HPDE6-E6E7 (cell line): ENCODE results near the gene VTCN1.
A peak's percentile ranks its signal among the peaks of the same experiment; 100 is the strongest.
"Not testable (repeated sequence)": the region's sequence is repeated elsewhere in the genome, so short reads cannot be mapped to it uniquely, and the experiment has no call there.

Source experiments
- DNase-seq: peaks from one replicate; pipeline ENCODE4 v3.0.0; 2011; ENCODE audit warnings: missing footprints; ENCODE audit errors: extremely low spot score

Gene VTCN1

DNA sequence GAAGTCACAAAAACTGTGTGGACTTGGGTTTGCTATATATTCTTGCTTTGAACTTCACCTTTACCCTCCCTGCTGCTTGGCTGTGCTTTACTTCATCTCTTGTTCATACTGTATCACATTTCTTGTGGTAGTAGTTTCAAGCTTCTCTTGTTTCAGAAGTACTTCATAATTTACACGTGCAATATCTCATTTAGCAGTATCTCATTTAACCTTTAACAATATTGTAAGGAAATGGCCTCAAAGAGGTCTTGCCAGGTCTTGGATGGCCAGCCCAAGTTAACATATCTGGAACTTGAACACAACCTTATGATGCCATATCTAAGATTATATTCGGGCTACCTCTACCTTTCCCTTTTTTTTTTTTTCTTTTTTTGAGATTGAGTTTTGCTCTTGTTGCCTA is 87.5 kb downstream of the VTCN1 start:
- no peak for DNase-seq

DNA sequence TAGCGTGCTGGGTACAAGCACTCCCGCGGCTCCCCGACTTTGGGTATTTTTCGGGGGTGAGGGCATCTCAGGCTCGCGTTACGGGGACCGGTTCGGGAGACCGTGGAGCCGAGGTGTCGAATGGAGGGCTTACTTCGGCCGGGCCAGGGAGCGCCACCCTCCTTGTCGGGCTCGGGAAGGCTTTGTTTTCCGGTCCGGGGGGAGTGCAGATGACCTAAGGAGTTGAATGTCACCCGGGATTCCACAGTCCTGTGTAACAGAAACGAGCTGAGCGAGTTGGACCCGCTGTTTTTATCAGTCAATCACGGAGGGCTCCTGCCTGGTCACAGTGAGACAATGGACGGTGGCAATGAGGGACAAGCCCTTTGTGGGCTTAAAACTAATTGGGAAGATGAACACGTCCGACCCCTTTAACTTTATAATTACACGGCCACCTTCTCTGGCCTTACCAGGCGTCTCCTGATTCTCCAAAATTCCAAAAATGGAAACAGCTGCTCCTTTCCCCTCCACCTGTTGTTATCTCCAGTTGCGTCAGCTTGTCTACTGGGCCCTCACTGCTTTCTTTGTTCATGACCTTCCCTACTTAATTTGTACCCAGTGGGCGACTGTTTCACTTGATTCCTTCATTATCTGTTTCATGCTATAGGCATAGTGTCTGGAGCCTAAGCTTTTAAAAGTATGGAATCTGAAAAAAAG is 88.2 kb downstream of the VTCN1 start:
- DNase-seq: no peak

GRCh38 chr1:117121589-117122329 is 89.0 kb downstream of the VTCN1 start, which contains the start of gene TRIM45:
TSS of gene TRIM45 (minus strand) at chr1:117121749. CDS start at chr1:117121201, 548 bp downstream.
- DNase-seq: peak; percentile 95

- no peak for DNase-seq
Measured at GRCh38 chr1:117120774-117121588, 89.7 kb downstream of the VTCN1 start.

- not testable (repeated sequence) for DNase-seq
Measured at GRCh38 chr1:117119144-117119543, 91.6 kb downstream of the VTCN1 start.

DNA sequence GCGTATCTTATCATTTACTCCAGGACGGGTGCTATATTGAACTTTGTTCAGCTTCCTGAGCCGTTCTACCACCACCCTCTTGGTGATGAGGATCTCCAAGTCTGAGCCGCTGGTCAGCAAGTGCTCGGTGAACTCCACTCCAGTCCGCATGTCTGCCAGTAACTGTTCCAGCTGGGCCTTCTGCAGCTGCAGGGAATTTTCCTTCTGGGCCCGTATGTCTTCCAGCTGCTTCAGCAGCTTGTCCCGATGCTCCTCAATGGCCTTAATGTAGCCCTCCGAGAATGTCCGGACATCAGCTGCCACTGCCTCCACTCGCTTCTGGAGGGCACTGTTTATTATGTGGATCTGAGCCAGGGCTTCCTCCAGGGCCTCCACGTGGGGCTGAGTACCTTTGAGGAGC is 92.6 kb downstream of the VTCN1 start:
- DNase-seq: no peak

DNA sequence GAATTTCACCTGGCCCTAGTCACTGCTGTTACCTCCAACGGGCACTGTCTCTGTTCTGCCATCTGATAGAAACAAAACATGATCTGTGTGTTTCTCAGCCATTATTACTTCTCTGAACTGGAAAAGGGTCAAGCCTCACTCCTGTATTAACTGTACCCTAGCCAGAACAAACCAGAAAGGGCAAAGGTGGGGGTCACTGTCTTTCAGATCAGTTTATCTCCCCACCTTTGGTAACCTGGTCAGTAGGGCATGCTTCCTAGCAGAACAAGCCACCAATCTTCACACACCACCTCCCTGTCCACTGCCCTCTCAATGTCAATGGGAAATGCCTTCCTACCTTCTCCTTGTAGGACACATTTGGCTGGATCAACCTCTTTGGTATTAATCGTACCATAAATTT is 93.0 kb downstream of the VTCN1 start:
- no peak for DNase-seq

DNA sequence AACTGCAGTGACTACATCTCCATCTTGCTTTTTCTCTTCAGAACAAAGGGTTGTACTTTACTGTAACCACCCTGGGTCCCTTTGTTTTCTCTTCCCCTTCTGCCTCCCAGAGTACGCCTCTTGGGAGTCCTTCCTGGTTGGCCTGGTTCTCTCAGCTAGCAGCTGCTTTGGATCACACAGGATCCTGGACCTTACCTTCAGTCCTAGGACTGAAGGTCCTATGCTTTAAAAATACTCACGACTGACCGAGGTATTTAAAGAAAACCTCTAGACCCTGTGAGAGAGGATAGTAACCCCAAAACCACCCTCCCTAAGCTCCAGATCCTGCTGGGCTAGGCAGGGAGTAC is 94.0 kb downstream of the VTCN1 start:
- DNase-seq: no peak

DNA sequence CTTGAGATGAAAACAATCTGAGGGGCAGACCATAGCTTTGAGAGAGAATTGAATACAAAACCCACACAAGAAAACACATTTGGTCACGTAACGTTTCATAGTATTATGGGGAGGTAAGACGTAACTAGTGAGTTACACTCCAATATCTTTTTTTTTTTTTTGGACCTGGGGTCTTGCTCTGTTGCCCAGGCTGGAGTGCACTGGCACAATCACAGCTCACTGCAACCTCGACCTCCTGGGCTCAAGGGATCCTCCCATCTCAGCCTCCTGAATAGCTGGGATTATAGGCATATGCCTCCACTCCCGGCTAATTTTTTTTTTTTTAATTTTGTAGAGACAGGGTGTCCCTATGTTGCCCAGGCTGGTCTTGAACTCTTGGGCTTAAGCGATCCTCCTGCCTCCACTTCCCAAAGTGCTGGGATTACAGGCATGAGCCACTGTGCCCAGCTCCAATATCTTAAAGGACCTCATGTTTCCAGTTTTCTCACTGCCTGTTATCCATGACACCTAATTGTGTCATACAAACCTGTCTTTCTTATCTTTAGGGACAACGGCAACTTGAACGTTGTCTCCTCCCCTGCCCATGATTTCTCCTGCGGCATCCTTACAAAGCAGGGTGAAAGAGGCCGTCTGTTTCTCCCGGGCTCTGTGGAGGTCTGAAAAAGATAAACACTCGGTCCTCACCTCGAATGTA is 94.5 kb downstream of the VTCN1 start:
- no peak for DNase-seq

- no peak for DNase-seq
Measured at GRCh38 chr1:117114877-117115276, 95.8 kb downstream of the VTCN1 start.

DNA sequence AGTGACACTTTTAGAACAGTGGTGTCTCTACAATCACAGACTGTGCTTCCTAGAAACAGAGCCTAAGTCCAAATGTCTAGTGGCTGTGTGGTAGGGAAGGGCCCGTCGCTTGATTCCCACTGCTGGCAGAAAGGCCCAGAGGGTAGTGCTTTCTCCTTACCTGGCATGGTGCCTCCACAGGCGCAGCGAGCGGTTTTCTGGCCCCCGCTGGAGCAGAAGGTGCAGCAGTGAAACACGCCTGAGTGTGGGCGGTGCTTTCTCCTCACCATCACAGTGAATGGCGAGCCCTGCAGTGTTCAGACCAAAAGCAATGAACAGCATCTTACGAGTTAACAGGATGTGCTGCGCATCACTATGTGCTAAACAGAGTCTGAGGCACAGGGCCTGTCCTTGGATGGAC is 97.5 kb downstream of the VTCN1 start:
- DNase-seq: no peak

GRCh38 chr1:117112047-117112717 is 98.5 kb downstream of the VTCN1 start:
- DNase-seq: no peak

DNA sequence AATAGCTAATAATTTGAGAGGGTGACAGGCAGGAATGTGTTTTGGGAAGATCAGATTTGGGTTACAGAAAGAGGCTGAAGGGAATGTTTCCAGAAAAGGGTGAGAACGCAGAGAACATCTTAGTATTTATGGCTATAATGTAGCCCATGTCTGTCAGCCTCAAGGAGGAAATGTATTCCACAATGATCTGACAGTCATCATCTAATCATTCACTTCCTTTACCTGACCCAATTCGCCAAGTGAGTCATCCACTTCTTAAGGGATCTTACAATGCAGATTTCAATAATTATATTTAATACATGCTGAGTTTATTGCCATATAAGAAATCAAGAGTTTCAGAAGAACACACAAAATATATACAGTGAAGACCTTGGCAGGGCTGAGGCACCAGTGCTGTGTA is 100.0 kb downstream of the VTCN1 start:
- DNase-seq: peak; percentile 79

- no peak for DNase-seq
Measured at GRCh38 chr1:117107364-117107763, 103.4 kb downstream of the VTCN1 start.

GRCh38 chr1:117106478-117106877 is 104.2 kb downstream of the VTCN1 start:
- no peak for DNase-seq

DNA sequence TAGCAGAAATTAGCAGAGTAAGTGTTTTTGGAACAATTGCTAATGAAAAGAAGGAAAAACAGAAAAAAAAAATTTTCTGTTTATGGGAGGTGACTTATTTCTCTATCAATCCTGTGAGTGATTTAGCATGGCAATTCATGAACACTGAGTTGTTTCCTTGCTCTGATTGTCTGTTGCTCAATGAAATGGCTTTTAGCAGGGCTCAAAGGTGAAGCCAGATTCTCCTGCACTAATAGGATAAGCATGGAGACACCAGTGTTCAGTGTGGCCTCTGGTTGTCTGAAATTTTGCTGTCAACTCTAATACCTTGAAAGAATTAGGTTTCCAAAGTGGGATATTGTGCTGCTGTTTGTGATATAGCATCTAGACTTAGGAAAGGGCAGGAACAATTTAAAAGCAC is 105.0 kb downstream of the VTCN1 start:
- DNase-seq: no peak

DNA sequence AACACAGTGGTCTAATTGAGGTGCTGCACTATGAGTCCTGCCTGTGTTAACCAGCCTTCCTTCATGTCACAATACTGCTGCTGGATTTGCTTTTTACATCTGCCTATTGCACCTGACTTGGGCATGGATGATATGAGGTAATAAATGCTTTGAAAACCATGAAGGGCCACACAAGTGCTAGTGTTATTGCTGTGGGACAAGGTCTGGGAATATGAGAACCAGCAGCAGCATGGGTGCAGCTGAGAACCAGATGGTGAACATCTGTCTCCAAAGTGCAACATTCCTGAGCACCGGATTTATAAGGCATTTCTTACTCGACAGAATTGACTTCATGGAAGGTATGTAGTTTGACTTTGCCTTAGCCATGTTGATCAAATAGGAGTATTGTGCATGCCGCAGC is 105.7 kb downstream of the VTCN1 start:
- no peak for DNase-seq

DNA sequence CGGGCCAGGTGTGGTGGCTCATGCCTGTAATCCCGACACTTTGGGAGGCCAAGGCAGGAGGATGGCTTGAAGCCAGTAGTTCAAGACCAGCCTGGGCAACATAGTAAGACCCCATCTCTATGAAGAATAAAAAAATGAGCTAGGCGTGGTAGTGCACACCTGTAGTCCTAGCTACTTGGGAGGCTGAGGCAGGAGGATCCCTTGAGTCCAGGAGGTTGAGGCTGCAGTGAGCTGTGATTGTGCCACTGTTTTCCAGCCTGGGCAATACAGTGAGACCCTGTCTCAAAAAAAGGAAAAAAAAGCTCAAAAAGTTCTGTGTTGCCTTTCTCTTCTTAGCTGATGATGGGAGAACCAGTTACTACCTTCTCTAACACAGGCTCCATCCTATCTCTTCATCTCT is 108.9 kb downstream of the VTCN1 start:
- not testable (repeated sequence) for DNase-seq

DNA sequence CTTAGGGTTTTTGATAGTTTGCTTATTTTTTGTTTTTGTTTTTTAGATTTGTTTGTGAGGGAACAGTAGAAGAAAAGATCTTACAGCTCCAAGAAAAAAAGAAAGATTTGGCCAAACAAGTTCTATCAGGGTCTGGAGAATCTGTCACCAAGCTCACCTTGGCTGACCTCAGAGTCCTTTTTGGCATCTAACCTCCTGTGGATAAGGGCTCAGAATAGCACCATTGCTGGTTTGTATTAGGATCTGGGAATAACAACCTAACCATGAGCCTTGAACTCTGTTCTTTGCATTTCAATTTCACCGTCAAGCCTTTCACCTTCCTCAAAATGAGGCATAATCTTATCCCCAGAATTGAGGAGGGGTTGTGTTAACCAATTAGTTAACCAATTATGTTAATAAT is 109.4 kb downstream of the VTCN1 start:
- DNase-seq: no peak

DNA sequence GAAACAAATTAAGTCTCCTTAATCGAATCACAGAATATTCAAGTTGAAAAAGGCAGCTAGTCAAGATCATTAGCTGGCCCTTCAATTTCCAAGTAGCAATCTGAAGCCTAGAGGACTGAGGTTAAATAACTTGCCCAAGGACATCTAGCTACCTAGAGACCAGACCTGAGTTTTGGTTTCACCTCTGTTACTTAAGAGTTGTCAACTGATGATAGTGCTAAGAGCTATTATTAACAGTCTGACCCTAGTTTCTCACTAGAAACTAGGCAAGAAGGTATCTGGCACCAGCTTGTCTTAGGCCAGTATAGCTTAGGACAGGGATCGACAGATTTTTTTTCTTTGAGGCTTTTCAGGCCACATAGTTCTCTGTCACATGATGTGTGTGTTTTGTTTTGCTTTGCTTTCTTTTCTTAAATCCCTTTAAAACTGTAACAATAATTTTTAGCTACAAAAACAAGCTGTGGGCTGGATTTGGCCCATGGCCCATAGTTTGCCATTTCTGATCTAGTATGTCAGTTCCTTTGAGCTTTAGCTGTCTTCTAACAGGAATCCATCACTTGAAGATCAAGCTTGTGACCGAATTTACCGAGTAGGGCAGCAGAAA is 112.3 kb downstream of the VTCN1 start:
- no peak for DNase-seq

DNA sequence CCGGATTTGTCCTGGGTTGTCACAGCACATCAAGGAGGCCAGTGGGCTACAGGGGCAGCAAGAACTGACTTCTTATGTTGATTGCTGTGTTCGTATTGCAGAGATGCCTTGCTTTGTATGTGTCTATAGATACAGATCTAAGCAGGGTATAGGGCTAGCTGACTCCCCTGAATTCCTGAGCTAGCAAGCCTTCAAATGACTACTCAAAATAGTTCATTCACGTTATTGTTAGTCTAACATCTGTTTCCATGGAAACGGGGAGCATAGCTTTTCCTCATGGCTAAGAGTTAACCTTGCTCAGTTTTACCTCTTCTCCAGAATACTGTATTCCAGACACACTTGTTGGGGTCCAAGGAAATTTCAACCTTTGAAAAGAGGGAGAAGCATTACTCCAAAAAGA is 113.3 kb downstream of the VTCN1 start:
- DNase-seq: no peak
